HG03457 (cell line): ENCODE results near the gene TIAM1.

Source experiments
- ATAC-seq: cut with Tn5 transposase; IDR thresholded peaks from one replicate; pipeline ENCODE4 v1.9.1; 2021; ENCODE audit warnings: moderate number of reproducible peaks; ENCODE audit not compliant: unreplicated experiment

TIAM1 gene

DNA sequence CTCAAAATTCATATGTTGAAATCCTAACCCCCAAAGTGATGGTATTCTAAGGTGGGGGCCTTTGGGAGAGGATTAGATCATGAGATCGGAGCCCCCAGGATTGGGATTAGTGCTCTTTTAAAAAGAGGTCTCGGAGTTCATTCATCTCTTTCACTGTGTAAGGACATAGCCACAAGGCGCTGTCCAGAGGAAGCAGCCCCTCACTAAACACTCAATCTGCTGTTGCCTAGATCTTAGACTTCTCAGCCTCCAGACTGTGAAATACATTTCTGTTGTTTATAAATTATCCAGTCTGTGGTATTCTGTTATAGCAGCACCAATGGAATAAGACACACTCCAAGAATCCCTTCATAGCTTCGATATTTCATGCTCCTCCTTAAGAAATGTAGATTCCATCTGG is 12.4 kb upstream of the TIAM1 start:
- no peak for ATAC-seq

DNA sequence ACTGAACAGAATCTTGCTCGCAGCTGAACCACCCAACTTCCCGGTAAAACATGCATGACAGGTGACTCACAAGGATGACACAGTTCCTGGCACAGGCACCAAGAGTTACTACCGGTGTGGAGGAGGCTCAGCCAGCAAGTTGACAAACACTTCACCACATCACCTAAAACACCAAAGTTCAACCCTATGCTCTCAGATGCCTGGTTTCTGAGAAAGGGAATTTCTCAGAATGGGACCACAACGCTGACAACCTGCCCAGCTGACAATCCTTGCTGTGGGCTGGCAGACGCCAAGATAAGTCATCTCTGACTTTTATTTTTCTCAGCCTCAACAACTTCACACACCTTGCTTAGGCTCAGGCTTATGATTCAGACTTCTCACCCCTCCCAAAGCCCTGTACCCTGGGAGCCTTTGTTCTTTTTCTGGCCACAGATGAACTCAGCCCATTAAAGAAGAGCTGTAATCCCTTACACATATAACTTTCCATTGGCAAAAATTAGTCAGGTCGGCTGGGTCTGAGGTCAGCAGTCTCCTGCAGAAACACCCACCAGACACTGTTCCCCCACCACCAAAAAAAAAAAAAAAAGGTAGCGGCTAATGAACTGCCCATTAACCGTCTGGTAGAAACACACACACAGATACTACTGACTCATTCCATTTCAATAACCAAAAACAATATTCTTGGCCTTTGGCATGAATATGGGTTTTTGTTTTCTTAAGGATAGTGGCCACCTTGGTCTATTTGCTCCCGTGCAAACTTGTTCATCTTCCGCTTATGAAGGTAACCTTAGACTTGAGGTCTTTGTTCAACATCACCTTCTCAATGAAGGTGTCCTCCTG is 10.8 kb upstream of the TIAM1 start:
- ATAC-seq = no peak

DNA sequence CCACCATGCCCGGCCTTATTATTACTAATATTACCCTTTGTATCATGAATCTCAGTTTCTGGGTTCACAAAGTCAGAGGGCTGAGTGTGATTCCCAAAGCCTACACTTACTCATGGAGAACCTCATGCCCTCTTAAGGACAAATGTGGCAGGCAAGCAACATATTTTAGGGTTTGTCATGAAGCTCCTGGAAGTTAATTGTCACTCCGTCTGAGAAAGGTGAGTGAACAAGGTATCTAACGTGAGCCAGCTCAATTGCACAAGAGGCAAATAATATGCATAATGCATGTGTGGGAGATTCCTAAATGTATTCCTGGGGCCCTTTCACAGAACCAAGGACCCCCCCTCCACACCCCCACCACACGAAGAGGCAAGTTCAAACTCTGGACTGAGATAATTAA is 10.1 kb upstream of the TIAM1 start:
- no peak for ATAC-seq

DNA sequence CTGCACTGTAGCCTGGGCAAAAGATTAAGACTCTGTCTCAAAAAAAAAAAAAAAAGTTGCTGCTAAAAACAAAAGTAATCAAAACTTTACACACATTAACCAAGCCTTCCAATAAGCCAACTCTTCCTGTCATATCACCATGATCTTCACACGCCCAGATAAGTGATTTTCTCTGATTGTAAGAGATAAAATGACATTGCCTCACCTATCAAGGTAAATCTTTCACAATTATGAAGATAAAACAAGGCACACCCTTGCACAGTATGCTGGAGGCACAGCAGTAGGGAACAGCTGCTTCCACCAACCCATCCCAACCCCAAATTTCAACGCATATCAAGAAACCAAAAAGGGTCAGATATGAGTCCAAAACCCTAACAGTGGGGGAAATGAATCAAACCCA is 8.8 kb upstream of the TIAM1 start:
- ATAC-seq = no peak

DNA sequence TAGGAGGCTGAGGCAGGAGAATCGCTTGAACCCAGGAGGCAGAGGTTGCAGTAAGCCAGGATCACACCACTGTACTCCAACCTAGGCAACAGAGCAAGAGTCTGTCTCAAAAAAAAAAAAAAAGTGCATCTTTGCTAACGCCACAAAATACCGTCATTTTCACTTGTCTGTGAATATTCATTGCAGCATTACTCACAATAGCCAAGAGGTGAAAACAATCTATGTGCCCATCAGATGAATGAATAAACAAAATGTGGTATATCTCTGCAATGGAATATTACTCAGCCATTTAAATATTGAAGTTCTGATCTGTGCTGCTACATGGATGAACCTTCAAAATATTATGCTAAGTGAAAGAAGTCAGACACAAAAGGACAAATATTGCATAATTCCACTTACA is 7.9 kb upstream of the TIAM1 start:
- no peak for ATAC-seq

DNA sequence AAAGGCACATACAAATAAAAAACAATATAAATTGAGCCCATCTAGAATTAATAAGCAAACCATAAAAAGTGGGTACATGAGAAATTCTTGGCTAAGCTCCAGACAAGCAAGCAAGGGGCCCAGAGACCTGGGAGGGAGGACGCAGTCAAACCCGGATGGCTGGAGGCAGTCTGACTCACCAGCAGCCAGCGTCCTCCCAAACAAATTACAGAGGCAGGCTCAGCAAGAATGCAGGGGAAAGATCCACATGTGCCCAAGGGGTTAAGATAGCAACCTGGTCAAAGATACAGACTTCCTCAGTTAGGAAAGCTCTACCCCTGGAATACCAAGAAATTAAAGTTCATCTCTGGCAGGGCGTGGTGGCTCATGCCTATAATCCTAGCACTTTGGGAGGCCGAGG is 7.4 kb upstream of the TIAM1 start:
- ATAC-seq = no peak

DNA sequence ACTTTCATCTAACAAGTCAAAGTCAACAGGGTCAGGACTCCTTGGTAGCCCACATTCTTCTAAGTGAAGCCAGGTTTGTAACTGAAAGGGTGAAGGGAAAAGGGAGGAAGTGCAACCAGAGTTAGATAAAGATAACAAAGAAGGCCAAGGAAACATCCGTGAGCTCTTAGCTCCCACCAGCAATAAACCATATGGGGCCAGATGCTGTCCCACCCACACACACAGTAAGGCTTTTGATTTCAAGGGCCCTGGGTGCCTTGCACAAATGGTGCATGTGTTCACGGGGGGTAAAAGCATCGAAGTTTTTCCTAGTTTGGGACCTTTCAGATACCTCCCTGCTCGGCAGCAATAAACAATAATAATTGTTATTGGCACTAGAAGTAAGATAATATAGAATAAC is 5.1 kb upstream of the TIAM1 start:
- ATAC-seq = no peak

DNA sequence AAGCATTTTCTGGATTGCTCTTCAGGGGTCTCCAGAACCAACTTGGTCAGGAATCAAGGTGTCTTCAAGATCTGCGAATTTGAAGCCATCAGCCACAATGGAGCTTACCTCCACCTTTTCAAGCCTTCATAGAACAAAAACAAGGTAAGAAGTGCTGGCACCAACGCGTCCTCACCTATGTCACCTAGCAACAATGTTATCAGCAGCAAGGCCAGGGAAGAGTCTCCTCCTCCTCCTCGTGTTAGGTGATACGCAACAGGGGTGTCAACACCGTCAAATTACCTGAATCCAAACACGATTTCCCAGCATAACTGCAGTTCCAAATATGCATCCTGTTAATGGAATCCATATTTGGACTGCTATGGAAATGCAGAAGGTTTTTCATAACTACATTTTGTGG is 4.1 kb upstream of the TIAM1 start:
- no peak for ATAC-seq

DNA sequence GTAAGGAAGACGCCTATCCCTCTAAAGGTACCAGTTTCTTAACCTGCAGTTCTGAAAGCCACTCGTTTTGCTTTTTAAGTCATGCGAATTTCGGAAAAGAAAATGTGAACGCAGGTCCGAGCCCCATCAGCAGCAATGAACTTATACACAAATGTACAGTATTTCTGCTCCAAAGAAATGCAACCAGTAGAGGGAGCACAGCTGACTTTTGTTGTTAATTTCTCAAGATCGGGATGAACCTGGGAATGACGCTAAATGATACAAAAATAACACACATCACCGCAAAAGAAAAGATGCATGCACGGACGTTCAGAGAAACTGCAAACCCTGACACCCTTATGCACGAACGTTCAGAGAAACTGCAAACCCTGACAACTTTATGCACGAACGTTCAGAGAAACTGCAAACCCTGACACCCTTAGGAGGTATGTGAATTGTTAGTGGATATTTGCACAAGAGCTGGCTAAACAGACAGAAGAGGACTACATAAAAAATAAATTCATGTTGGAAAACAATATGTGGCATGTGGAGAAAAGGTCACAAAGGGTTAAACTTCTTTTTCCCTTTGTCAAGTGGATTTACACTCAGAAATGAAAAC is 3.5 kb upstream of the TIAM1 start:
- no peak for ATAC-seq

DNA sequence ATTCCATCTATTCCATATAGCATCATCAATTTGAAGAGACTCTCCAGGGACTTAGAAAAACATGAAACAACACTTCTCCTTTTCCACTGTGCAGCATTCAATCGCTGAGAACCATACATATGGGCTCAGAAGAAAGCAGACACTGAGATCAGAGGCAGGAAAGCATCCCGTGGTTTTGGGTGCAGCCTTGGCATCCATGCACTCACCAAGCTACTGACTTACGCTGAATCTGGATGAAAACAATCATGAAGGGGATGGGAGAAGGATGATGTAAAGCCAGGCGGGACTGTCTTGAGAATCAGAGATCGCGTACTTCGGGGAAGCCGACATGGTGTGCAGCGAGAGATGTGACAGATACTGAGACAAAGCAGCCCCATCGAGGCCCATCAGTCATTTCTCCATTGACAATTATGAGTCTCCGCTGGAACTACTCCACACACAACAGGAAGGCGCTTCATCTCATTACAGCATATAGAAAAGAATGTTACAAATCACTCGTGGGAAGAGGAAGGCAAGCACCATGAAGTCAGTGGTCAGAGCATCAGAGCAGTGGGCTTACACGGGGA is 2.3 kb upstream of the TIAM1 start:
- no peak for ATAC-seq

DNA sequence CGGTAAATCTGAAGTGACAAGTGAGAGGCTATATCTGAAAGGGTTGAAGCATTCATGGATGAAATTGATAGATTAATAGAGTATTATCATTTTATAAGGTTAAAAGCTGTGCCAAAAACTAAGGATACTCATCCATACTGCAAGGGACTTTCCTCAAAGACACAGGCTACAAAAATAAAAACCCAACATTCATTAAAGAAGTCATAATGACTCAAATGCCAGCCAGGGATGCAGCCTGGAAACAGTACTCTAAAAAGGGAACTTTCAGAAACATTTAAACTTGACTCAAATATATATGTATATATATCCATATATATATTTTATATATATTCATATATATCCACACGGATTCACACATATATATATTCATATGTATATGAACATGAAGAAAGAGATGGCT is 1.1 kb upstream of the TIAM1 start:
- ATAC-seq = no peak

DNA sequence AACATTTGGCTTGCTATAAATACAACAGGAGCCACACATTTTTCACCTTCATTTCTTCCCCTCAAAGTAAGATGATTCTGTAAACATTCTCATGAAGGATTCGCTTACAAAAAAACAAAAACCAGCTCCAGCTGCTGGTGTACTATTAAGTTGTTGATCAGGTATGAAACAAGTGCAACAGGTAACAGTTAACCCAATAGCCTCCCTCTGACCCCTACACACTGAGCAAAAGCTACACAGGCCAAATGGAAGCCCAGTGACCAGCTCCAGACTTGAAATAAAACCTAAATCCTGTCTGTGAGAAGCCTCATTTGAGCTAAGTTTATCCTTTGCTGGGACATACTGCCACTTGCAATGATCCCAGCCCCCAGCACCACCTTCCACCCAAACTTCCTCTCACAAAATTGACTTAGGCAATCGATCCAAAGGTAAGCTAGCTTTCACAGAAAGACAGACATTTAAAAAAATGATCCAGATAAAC is 991 bp downstream of the TIAM1 start:
- no peak for ATAC-seq

DNA sequence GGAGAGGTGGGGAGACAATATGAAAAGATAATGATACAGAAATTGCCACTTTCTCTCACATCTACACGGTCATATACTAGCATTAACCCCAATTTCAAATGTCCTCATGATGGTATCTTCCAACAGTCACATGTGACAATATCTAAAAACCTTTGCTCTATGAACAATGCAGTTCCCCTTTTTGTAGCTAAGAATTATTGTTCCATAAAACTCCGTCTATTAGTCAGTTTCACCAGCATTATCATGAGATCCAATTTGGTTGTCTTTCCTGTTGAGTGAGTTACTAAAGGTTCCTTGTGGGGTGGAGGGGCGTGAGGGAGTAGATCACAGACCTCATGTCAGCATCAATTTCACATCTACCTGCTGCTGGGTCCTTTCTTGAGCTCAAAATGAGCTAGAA is 1.7 kb downstream of the TIAM1 start:
- ATAC-seq = no peak

DNA sequence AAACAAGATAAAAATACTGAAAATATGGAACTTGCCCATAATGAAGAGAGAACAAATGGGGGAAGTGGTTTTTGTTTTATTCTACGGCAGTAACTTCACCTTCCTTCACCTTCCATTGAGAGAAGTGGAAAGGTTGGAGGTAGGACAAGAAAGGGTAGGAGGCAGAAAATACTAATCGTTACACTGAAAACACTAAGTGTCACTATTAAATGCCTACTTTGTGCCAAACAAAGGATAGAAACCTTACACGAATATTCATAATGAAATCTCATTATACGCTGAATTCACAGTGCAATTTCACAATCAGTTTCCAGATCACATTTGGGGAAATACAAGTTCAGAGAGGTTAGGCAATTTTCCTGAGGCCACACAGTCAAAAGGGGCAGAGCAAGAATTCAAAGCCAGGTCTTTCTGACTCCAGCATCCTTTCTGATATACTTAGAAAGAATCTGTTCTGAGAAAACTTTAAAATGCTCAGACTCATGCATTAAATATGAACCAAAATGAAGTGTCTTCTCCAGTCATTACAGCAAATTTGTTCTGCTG is 3.0 kb downstream of the TIAM1 start:
- no peak for ATAC-seq

DNA sequence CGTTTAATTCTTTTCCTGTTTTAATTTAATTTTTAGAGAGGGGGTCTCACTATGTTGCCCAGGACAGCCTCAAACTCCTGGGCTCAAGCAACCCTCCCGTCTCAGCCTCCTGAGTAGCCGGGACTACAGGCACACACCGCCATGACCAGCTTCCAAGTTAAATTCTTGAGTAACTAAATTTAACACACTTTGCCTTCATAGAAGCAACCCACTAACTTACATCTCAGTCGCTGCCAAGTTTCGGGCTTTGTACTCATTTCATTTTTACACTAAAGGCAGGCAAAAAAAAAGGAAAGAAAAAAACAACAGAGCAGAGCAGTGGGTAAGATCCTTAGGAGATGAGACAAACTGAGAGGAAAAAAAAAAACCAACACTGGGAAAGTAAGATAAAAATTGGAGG is 3.5 kb downstream of the TIAM1 start:
- ATAC-seq = no peak

DNA sequence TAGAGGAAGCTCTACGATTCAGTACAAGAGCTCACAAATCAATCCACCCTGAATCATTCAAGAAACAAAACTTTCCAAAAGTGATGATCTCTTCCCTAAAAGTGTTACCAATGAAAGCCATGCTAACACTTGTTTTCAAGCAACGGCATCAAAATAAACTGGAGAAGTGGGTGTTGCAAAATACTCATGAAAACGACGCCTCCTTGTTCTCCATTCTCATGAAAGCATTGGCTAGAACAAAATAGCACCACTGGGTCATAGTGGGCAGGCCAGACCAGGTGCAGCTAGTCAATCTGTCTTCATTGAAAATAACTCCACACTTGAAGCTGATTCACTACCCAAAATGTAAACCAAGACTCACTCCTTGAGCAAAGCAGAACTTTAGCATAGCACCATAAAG is 4.3 kb downstream of the TIAM1 start:
- ATAC-seq = no peak

DNA sequence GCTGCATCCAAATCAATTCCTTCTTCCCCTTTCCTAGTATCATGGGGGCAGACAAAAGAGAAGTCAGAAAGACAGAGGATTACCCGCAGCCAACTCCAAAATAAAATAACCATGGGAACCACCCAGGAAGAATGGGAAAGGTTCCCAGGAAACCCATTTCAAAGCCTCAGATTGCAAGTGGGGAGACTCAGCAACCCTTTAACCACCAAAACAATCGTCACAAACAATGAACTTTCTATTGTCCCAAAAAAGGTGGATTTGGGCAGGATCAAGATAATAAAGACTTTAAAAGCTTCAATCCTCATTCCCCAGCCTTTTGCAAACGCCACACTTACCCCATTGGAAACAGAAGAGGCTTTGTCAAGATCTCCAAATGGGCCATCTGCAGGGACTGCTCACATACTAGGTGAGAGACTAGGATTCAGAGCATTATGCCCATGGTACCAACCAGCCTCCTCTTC is 5.1 kb downstream of the TIAM1 start:
- no peak for ATAC-seq

DNA sequence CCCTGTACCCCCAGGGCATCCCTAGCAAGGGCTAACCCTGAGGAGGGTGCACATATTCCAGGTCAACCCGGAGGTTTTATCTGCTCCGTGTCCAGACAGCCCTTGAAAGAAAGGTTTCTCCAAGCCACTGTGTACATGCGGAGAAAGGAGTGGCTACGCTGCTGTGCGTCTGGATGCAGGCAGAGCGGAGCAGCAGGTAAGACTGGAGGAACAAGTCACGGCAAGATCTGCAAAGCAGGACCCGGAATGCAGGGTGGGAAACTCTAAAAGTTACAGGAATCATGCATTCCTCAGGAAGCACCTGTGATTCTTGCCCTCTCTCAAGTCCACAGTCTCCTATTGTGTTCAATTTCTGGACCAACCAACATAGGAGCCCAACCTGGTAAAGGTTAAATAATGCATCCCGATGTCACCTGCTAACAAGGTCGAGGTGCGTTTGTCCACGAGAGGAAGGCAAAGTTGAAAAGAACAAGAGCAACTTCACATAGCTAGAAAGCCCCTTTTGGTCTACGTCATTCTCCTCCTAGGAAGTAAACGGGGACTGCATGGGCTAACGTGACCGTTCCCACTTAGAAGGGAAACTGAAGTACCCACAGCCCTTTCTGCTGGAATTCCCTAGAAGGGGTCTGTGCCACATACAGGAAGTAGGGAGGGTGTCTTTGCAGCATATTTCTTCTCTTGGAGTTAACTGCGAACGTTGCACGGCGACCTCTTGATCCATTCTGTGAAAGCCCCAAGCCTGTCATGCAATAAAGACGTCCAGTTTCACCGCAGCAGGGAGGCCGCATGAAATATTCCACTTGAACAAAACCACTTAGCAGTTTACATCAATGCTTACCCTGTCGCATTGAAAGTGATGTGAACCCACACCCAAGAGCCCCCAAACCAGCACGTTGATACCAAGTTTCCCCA is 5.8 kb downstream of the TIAM1 start:
- ATAC-seq = no peak

DNA sequence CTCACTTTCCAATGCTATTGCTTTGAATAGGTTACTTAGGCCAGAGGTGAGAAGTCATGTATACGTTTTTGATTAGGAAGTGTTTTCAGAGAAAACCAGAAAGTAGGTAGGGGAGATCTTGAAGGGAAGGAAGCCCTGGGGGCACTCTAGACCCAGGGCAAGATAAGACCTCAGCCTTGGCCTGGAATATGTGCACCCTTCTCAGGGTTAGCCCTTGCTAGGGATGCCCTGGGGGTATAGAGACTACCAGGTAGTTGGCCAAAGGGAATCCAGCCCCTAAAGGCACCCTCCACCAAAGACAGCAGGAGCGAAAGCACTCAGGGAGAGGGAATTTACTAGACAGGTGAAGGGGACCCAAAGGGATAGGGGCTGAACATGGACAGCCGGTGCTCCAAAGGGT is 7.0 kb downstream of the TIAM1 start:
- ATAC-seq = no peak

DNA sequence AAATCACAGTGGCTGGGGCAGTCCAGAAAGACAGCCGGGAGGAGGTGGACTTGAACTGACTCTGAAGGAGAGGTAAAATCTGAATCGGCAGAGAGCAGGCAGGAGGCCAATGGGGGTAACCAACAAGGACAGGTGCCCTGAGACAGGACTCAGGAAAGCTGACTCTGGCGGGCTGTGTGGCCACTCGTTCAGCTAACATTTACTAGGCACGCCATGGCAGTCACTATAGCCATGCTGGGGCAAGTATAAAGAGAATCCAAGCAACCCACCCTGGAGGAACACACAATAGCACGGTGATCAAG is 7.4 kb downstream of the TIAM1 start:
- no peak for ATAC-seq
